GM18951 (cell line): ENCODE measurements around the gene EPC2.
A peak's percentile ranks its signal among the peaks of the same experiment; 100 is the strongest.

Experiments used
- POLR2A ChIP-seq: IDR thresholded peaks from 4 replicates; pipeline ENCODE4 v1.6.1; 2011; ENCODE audit warnings: mild to moderate bottlenecking; ENCODE audit not compliant: insufficient read length, insufficient read depth; ENCODE audit errors: extremely low read depth
- in situ Hi-C: fragments of 300-500 bp; cut with MboI; formaldehyde crosslinking; loops from one replicate; pipeline ENCODE4 v1.12.0; 2022; ENCODE audit warnings: low sequenced_read_pairs, mixed read lengths, inconsistent platforms; ENCODE audit not compliant: unreplicated experiment

Gene EPC2

GRCh38 chr2:148617219-148617618 lies 27.3 kb upstream of the EPC2 start:
- no peak for TF ChIP-seq POLR2A
- in situ Hi-C loops: no loop called here

- TF ChIP-seq POLR2A: no peak
- in situ Hi-C loops: no loop called here
Observed at GRCh38 chr2:148619560-148620195, 24.9 kb upstream of the EPC2 start.

- no peak for TF ChIP-seq POLR2A
- in situ Hi-C loops: no loop called here
Observed at GRCh38 chr2:148622366-148622765, 22.2 kb upstream of the EPC2 start.

- in situ Hi-C loops: no loop called here
- TF ChIP-seq POLR2A: no peak
Observed at GRCh38 chr2:148623086-148623485, 21.5 kb upstream of the EPC2 start.

GRCh38 chr2:148627224-148627623 lies 17.3 kb upstream of the EPC2 start:
- TF ChIP-seq POLR2A: no peak
- in situ Hi-C loops: no loop called here

GRCh38 chr2:148634749-148635148 lies 9.8 kb upstream of the EPC2 start:
- in situ Hi-C loops: loop anchor here (10.0 kb wide), 1 partner anchor 640 kb away; no protein-coding TSS in a partner anchor
- no peak for TF ChIP-seq POLR2A

- in situ Hi-C loops: loop anchor here (10.0 kb wide), 1 partner anchor 644 kb away; no protein-coding TSS in a partner anchor
- no peak for TF ChIP-seq POLR2A
Observed at GRCh38 chr2:148638543-148638942, 6.0 kb upstream of the EPC2 start.

- in situ Hi-C loops: no loop called here
- no peak for TF ChIP-seq POLR2A
Observed at GRCh38 chr2:148640767-148641166, 3.8 kb upstream of the EPC2 start.

GRCh38 chr2:148642112-148642744 lies 2.3 kb upstream of the EPC2 start:
- TF ChIP-seq POLR2A: no peak
- in situ Hi-C loops: no loop called here

GRCh38 chr2:148642891-148643416 lies 1.6 kb upstream of the EPC2 start:
- TF ChIP-seq POLR2A: no peak
- in situ Hi-C loops: no loop called here

- in situ Hi-C loops: no loop called here
- TF ChIP-seq POLR2A: no peak
Observed at GRCh38 chr2:148643421-148643820, 1.1 kb upstream of the EPC2 start.

GRCh38 chr2:148644883-148645538 lies 460 bp downstream of the EPC2 start:
- in situ Hi-C loops: no loop called here
- TF ChIP-seq POLR2A: peak; percentile 21

- in situ Hi-C loops: no loop called here
- no peak for TF ChIP-seq POLR2A
Observed at GRCh38 chr2:148645539-148646230, 1.1 kb downstream of the EPC2 start.
